DND-41 (cell line): ENCODE measurements around the gene KLHL6.

Experiments
- CTCF ChIP-seq: IDR thresholded peaks from 2 replicates; pipeline ENCODE4 v1.5.1; 2012; ENCODE audit warnings: borderline replicate concordance, low read length, moderate library complexity, mild to moderate bottlenecking; ENCODE audit not compliant: poor library complexity, severe bottlenecking; ENCODE audit errors: extremely low read depth
- EZH2 ChIP-seq: IDR thresholded peaks from 3 replicates; pipeline ENCODE4 v1.6.1; 2012; ENCODE audit warnings: borderline replicate concordance, low read depth, mild to moderate bottlenecking, moderate library complexity, low read length, inconsistent platforms; ENCODE audit not compliant: severe bottlenecking

GRCh38 chr3:183502237-183503181, 53.0 kb downstream of the KLHL6 start:
- TF ChIP-seq EZH2 = no peak
- no peak for TF ChIP-seq CTCF
